H1 (cell line): ENCODE results near the gene CIC. TPM values are rescaled to one million over a fixed set of nuclear protein-coding genes. Genes with fewer than 3 reads are reported as not detected.

Source experiments
- CTCF ChIA-PET: fragments of 300-600 bp; sonication (Branson Sonifier 250); formaldehyde crosslinking; loops from one replicate; lab custom pipeline; 2021; ENCODE audit not compliant: partially characterized antibody; lab: Charles Lee
- POLR2A ChIA-PET: fragments of 300-600 bp; sonication (Branson Sonifier 250); formaldehyde crosslinking; loops from one replicate; lab custom pipeline; 2021; ENCODE audit warnings: inconsistent platforms; ENCODE audit not compliant: partially characterized antibody; lab: Charles Lee
- DNase-seq, 2 experiments: peaks; one replicate each; pipeline versions ENCODE4 v3.0.0 to v3.0.0-alpha.2; 2010 to 2022; ENCODE audit warnings: low spot score in 2 of 2, low read depth in 1 of 2, mixed read lengths in 1 of 2
- FAIRE-seq: peaks from 2 replicates; lab custom pipeline; 2011; peaks lifted over from hg19 to GRCh38; lab: Jason Lieb, UNC
- H2AFZ ChIP-seq: 2 replicates; pipeline ENCODE4 v1.8.1; 2012; ENCODE audit warnings: low read length, inconsistent platforms
- H2AK5ac ChIP-seq: 2 replicates; pipeline ENCODE4 v1.6.1; 2013; ENCODE audit warnings: low read depth, low read length
- H2BK120ac ChIP-seq: replicated peaks from 2 replicates; pipeline ENCODE3; 2013; ENCODE audit warnings: low read depth, low read length, inconsistent platforms
- H2BK12ac ChIP-seq: 2 replicates; pipeline ENCODE4 v1.6.1; 2013; ENCODE audit warnings: low read depth, low read length
- H2BK15ac ChIP-seq: 2 replicates; pipeline ENCODE4 v1.6.1; 2013; ENCODE audit warnings: low read length
- H2BK20ac ChIP-seq: 2 replicates; pipeline ENCODE4 v1.6.1; 2013; ENCODE audit warnings: low read length
- H2BK5ac ChIP-seq: 2 replicates; pipeline ENCODE4 v1.6.1; 2013; ENCODE audit warnings: low read depth, low read length
- H3K14ac ChIP-seq: 2 replicates; pipeline ENCODE4 v1.6.1; 2013; ENCODE audit warnings: inconsistent platforms; ENCODE audit not compliant: insufficient read length
- H3K18ac ChIP-seq: 2 replicates; pipeline ENCODE4 v1.6.1; 2013; ENCODE audit warnings: low read length; ENCODE audit errors: extremely low read depth
- H3K23ac ChIP-seq: 2 replicates; pipeline ENCODE4 v1.6.1; 2013; ENCODE audit warnings: inconsistent platforms; ENCODE audit not compliant: insufficient read length
- H3K23me2 ChIP-seq: 2 replicates; pipeline ENCODE4 v1.6.1; 2013; ENCODE audit warnings: low read depth, low read length
- H3K27ac ChIP-seq: 2 replicates; pipeline ENCODE4 v1.6.1; 2011; ENCODE audit warnings: low read depth, low read length, inconsistent platforms
- H3K27me3 ChIP-seq, 4 experiments: replicated peaks in 1 of 4; 1 replicate in 1 of 4; 2 replicates in 3 of 4; pipeline versions ENCODE4 v1.6.1 to v1.8.1; 2011 to 2013; ENCODE audit warnings: low read length in 3 of 4, mild to moderate bottlenecking in 3 of 4, inconsistent platforms in 2 of 4, mixed read lengths in 2 of 4, moderate library complexity in 1 of 4; ENCODE audit not compliant: control insufficient read depth in 3 of 4, insufficient read depth in 3 of 4; ENCODE audit errors: extremely low read depth in 1 of 4
- H3K36me3 ChIP-seq, 4 experiments: 2 replicates each; pipeline versions ENCODE4 v1.6.1 to v1.8.1; 2011 to 2013; ENCODE audit warnings: mild to moderate bottlenecking in 4 of 4, low read length in 3 of 4, moderate library complexity in 2 of 4, control low read depth in 1 of 4, inconsistent platforms in 1 of 4; ENCODE audit not compliant: insufficient read depth in 4 of 4, control insufficient read depth in 2 of 4
- H3K4ac ChIP-seq: replicated peaks from 2 replicates; pipeline ENCODE3; 2013; ENCODE audit warnings: low read length, low read depth, mixed read lengths, inconsistent platforms; ENCODE audit not compliant: insufficient read length
- H3K4me1 ChIP-seq, 4 experiments: replicated peaks in 1 of 4; 1 replicate in 1 of 4; 2 replicates in 3 of 4; pipeline versions ENCODE4 v1.6.1 to v1.8.1; 2011 to 2013; ENCODE audit warnings: low read length in 3 of 4, inconsistent platforms in 2 of 4, mixed read lengths in 1 of 4; ENCODE audit not compliant: insufficient read depth in 4 of 4, control insufficient read depth in 3 of 4
- H3K4me2 ChIP-seq, 2 experiments: 2 replicates each; pipeline versions ENCODE4 v1.6.1 to v1.8.1; 2011 to 2013; ENCODE audit warnings: low read depth in 2 of 2, low read length in 2 of 2, control low read depth in 1 of 2, inconsistent platforms in 1 of 2, mild to moderate bottlenecking in 1 of 2; ENCODE audit not compliant: insufficient read depth in 1 of 2
- H3K4me3 ChIP-seq, 4 experiments: fragments of 200-600, 300-600 bp in 1 of 4; sonication (generic), shearing (Covaris generic), sonication (Bioruptor Twin) in 1 of 4; 2 replicates each; pipeline versions ENCODE4 v1.5.1 to v1.8.1; 2011 to 2016; ENCODE audit warnings: low read length in 4 of 4, low read depth in 3 of 4, control low read depth in 2 of 4, inconsistent platforms in 2 of 4, mild to moderate bottlenecking in 2 of 4, mixed read lengths in 1 of 4, moderate library complexity in 1 of 4; ENCODE audit not compliant: insufficient read depth in 2 of 4; ENCODE audit errors: extremely low read depth in 1 of 4
- H3K56ac ChIP-seq: replicated peaks from 2 replicates; pipeline ENCODE3; 2013; ENCODE audit warnings: low read depth, mild to moderate bottlenecking, mixed read lengths, low read length, inconsistent platforms; ENCODE audit not compliant: insufficient read length
- H3K79me1 ChIP-seq: 2 replicates; pipeline ENCODE4 v1.6.1; 2013; ENCODE audit warnings: low read depth, low read length, control low read depth
- H3K79me2 ChIP-seq, 2 experiments: 2 replicates each; pipeline versions ENCODE4 v1.6.1 to v1.8.1; 2012 to 2013; ENCODE audit warnings: low read length in 2 of 2, mild to moderate bottlenecking in 2 of 2, inconsistent platforms in 1 of 2; ENCODE audit not compliant: insufficient read depth in 2 of 2, control insufficient read depth in 1 of 2
- H3K9ac ChIP-seq, 4 experiments: replicated peaks in 1 of 4; 1 replicate in 1 of 4; 2 replicates in 3 of 4; pipeline versions ENCODE4 v1.6.1 to v1.8.1; 2011 to 2013; ENCODE audit warnings: low read depth in 3 of 4, low read length in 3 of 4, control low read depth in 2 of 4, mild to moderate bottlenecking in 2 of 4, moderate library complexity in 2 of 4, inconsistent platforms in 1 of 4; ENCODE audit errors: extremely low read depth in 1 of 4
- H3K9me3 ChIP-seq, 2 experiments: 2 replicates each; pipeline versions ENCODE4 v1.6.1 to v1.8.1; 2012 to 2013; ENCODE audit warnings: mild to moderate bottlenecking in 2 of 2, moderate library complexity in 2 of 2, control low read depth in 1 of 2, inconsistent platforms in 1 of 2, low read depth in 1 of 2, low read length in 1 of 2, mixed read lengths in 1 of 2; ENCODE audit not compliant: insufficient read depth in 2 of 2
- H4K20me1 ChIP-seq, 2 experiments: replicated peaks in 1 of 2; 2 replicates each; pipeline versions ENCODE3 to v1.8.1; 2011 to 2013; ENCODE audit warnings: inconsistent platforms in 2 of 2, low read length in 2 of 2, mild to moderate bottlenecking in 1 of 2; ENCODE audit not compliant: insufficient read depth in 2 of 2, control insufficient read depth in 1 of 2
- H4K5ac ChIP-seq: 2 replicates; pipeline ENCODE4 v1.6.1; 2013; ENCODE audit warnings: low read length, low read depth, mixed read lengths, inconsistent platforms; ENCODE audit not compliant: insufficient read length
- H4K8ac ChIP-seq: 2 replicates; pipeline ENCODE4 v1.8.0; 2013; ENCODE audit warnings: mild to moderate bottlenecking, moderate library complexity, low read length, inconsistent platforms; ENCODE audit not compliant: insufficient read depth; ENCODE audit errors: extremely low read depth
- H4K91ac ChIP-seq: replicated peaks from 2 replicates; pipeline ENCODE3; 2013; ENCODE audit warnings: low read length, mixed read lengths, inconsistent platforms; ENCODE audit not compliant: insufficient read length
- BCL11A ChIP-seq, 2 experiments: IDR thresholded peaks; one replicate each; pipeline ENCODE4 v1.6.1; 2011; ENCODE audit warnings: low read depth in 2 of 2, low read length in 2 of 2, mild to moderate bottlenecking in 2 of 2
- BRCA1 ChIP-seq: IDR thresholded peaks from 2 replicates; pipeline ENCODE4 v1.6.1; 2012; ENCODE audit warnings: low read depth, low read length, improper control_type of control experiment
- CHD1 ChIP-seq: IDR thresholded peaks from 2 replicates; pipeline ENCODE4 v1.6.1; 2012; ENCODE audit warnings: low read depth, low read length, improper control_type of control experiment
- CTBP2 ChIP-seq: IDR thresholded peaks from 2 replicates; pipeline ENCODE4 v1.7.0; 2011; ENCODE audit warnings: borderline replicate concordance, mild to moderate bottlenecking, moderate library complexity, mixed read lengths, low read length; ENCODE audit not compliant: insufficient read depth, insufficient read length
- GTF2F1 ChIP-seq: IDR thresholded peaks from 2 replicates; pipeline ENCODE4 v1.6.1; 2012; ENCODE audit warnings: low read depth, low read length, improper control_type of control experiment, borderline replicate concordance
- HDAC2 ChIP-seq, 2 experiments: fragments of 300-600 bp in 1 of 2; sonication (generic) in 1 of 2; IDR thresholded peaks; 2 replicates each; pipeline ENCODE4 v1.6.1; 2011 to 2012; ENCODE audit warnings: low read depth in 2 of 2, low read length in 2 of 2, mild to moderate bottlenecking in 2 of 2, moderate library complexity in 2 of 2, borderline replicate concordance in 1 of 2, inconsistent platforms in 1 of 2
- JUN ChIP-seq: IDR thresholded peaks from 2 replicates; pipeline ENCODE4 v1.6.1; 2011; ENCODE audit warnings: low read depth, mild to moderate bottlenecking, improper control_type of control experiment, low read length
- KDM1A ChIP-seq: fragments of 200-600, 300-600 bp; sonication (generic); IDR thresholded peaks from 2 replicates; pipeline ENCODE4 v1.7.1; 2016; ENCODE audit warnings: mild to moderate bottlenecking, low read length, borderline replicate concordance
- SAP30 ChIP-seq: fragments of 300-600 bp; sonication (generic); IDR thresholded peaks from 2 replicates; pipeline ENCODE4 v1.7.1; 2012; ENCODE audit warnings: low read length, moderate library complexity, mild to moderate bottlenecking, inconsistent platforms; ENCODE audit not compliant: insufficient read depth, insufficient replicate concordance
- TAF1 ChIP-seq: IDR thresholded peaks from 2 replicates; pipeline ENCODE4 v1.6.1; 2011; ENCODE audit warnings: mild to moderate bottlenecking, low read depth, low read length
- WGBS, 2 experiments: shearing (Covaris generic) in 1 of 2; methylation state at CpG; one replicate each; pipeline versions ENCODE4 v1.1.6 to v1.1.7; 2013 to 2015; ENCODE audit warnings: low lambda C conversion rate in 2 of 2, mixed read lengths in 2 of 2, inconsistent platforms in 1 of 2, low coverage in 1 of 2, missing lambda C conversion rate in 1 of 2; ENCODE audit not compliant: insufficient replicate concordance in 2 of 2, insufficient coverage in 1 of 2, insufficient read length in 1 of 2; ENCODE audit errors: extremely low coverage in 1 of 2, missing lambda C conversion rate in 1 of 2; 5-methylcytosine and 5-hydroxymethylcytosine counted together
- polyA plus RNA-seq, 7 experiments: library from polyadenylated mRNA; depleted of rRNA in 3 of 7; stranded (reverse) in 5 of 7; unstranded in 2 of 7; fragments of >200 nt in 5 of 7; fragments of 200-250 nt in 2 of 7; gene quantifications; 1 replicate in 5 of 7; 2 replicates in 1 of 7; 4 replicates in 1 of 7; pipeline versions ENCODE4 v1.2.1 to v1.2.3, GENCODE V29; 2011 to 2013; ENCODE audit warnings: missing spikeins in 2 of 7, mixed read lengths in 2 of 7
- total RNA-seq: library from RNA; stranded (reverse); fragmentation: NEBNext Ultra II Directional; extraction: Animal tissue kit (Norgen Biotek cat#: 25700); gene quantifications from 2 replicates; pipeline ENCODE4 v1.2.1, GENCODE V29; 2021

The CIC gene
- total and polyA plus RNA-seq, 2 of the 8 experiments (the other 6 are each of a cell fraction or from before 2014, with no cell fraction given): 13.2 to 43.6 TPM

DNA sequence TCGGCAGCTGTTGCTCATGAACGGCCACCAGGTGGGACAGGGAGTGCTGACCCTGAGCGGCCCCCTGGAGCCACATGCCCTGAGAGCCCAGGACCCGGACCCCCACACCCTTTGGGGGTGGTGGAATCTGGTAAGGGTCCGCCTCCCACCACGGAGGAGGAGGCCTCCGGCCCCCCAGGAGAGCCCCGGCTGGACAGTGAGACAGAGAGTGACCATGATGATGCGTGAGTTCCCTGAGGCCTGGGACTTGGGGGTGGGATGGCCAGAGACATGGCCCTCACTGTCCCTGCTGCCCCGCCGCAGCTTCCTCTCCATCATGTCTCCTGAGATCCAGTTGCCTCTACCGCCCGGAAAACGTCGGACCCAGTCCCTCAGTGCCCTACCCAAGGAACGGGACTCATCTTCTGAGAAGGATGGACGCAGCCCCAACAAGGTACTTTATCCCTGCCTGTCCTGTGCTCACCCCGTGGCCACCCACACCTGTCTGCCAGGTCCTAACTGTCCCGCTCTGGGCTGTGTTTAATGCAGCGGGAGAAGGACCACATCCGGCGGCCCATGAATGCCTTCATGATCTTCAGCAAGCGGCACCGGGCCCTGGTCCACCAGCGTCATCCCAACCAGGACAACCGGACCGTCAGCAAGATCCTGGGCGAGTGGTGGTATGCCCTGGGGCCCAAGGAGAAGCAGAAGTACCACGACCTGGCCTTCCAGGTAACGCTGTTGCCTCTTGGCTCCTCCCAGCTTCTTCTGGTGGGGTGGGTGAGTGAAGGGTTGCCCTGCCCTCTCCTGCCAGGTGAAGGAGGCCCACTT lies 18.2 kb downstream of the CIC start:
- no peak for DNase-seq
- Histone ChIP-seq H2BK20ac (no peak overlapping the region), H3K4me2 (no peak overlapping the region), H3K23ac (no peak overlapping the region), H3K56ac (no peak overlapping the region), H2BK5ac (no peak overlapping the region; the same call in 1 of the 2 replicates), H3K9me3 (no peaks in the 10 kb centered on the region), H3K4me1 (peaks cover 4 to 24% (median 18%) of the 10 kb centered on the region in 4 experiments), H3K27ac (no peak overlapping the region), H3K79me1 (peaks cover 27% of the 10 kb centered on the region), H4K20me1 (peaks cover 3 to 20% of the 10 kb centered on the region in 2 experiments), H3K23me2 (peaks cover 18% of the 10 kb centered on the region), H4K5ac (no peak overlapping the region), H2AK5ac (no peak overlapping the region), H3K18ac (no peak overlapping the region), H3K4ac (no peak overlapping the region), H2BK12ac (no peak overlapping the region), H2AFZ (no peak overlapping the region), H2BK15ac (no peak overlapping the region), H3K79me2 (peaks cover 0 to 22% of the 10 kb centered on the region in 2 experiments; a peak in 2 of 4 replicates), H3K14ac (no peak overlapping the region), H4K91ac (no peak overlapping the region), H3K27me3 (no peaks in the 10 kb centered on the region), H3K4me3 (no peak overlapping the region), H3K36me3 (peaks cover 13 to 43% (median 38%) of the 10 kb centered on the region in 4 experiments; a peak in 7 of 8 replicates), H4K8ac (no peak overlapping the region), H2BK120ac (no peak overlapping the region), H3K9ac (no peak overlapping the region)
- no peak for FAIRE-seq
- TF ChIP-seq HDAC2 (IDR thresholded peaks at IDR 0.05; ENCODE audit: borderline replicate concordance in 1 of 2, low read depth in 2 of 2, low read length in 2 of 2): no peak
- no peak for TF ChIP-seq CTBP2
- TF ChIP-seq BCL11A (IDR thresholded peaks at IDR 0.05; ENCODE audit: low read depth in 2 of 2, low read length in 2 of 2): no peak
- TF ChIP-seq KDM1A: no peak
- TF ChIP-seq GTF2F1: no peak
- TF ChIP-seq BRCA1: no peak
- no peak for TF ChIP-seq SAP30
- TF ChIP-seq JUN: no peak
- no peak for TF ChIP-seq CHD1
- TF ChIP-seq TAF1: no peak
- ChIA-PET POLR2A (interaction anchor here (1.1 to 4.3 kb wide), 3 partner anchors 8 to 13 kb away, joined by 3 to 20 read pairs (median 18); no protein-coding TSS in a partner anchor), CTCF (interaction anchor here (6.6 to 10.6 kb wide), 2 partner anchors 9 to 40 kb away, joined by 41 to 155 read pairs; partner anchors contain the start of gene GSK3A)
- 91% methylated on average over 30 of the region's 30 CpGs; no CpG with 5 or more reads in 1 of the 2 experiments for WGBS, 2 experiments
